NT2/D1 (cell line): ENCODE data around the gene SLCO3A1.

Experiments
- YY1 ChIP-seq: IDR thresholded peaks from 2 replicates; pipeline ENCODE4 v1.6.1; 2011; ENCODE audit not compliant: insufficient read length, insufficient read depth
- ZNF274 ChIP-seq: IDR thresholded peaks from 2 replicates; pipeline ENCODE4 v1.6.1; 2011; ENCODE audit warnings: mild to moderate bottlenecking, low read depth, low read length

DNA sequence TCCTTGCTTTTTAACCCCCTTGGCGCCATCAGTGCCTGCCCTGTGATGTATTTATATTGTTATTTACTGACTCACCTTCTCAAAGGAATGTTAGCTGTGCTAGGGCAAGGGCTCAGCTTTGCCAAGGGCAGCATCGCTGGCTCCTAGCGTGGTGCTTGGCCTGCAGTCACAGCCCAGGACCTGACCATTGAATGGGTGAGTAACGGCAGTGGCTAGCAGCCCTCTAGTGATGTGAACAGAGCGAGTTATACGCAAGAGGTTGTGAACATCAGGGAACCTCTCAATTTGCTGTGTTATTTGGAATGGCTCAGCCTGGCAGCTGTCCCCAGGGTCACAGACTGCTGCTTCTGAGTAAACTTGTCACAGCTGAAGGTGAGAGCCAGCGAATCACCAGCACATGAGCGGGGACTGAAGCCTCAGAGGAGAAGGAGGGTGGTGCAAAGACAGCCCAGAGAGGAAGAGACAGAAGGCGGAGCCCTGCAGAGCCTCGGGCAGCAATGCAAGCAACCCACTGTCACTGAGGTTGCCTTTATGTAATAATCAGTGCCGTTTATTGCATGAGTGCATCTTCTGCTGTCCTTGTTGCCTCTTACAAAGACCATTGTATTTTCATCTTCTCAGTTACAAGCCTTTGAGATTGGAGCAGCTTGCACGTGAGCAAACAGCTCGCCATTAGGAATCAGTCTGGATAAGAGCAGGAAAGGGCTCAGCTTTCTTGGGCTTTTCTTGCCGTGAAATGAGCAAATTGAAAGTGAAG, 158.3 kb downstream of the SLCO3A1 start:
- no peak for TF ChIP-seq YY1
- TF ChIP-seq ZNF274, result no peak
